Measurements from ENCODE around the gene ANXA10. TPM values are rescaled to one million over a fixed set of nuclear protein-coding genes. Genes with fewer than 3 reads are reported as not detected.

ANXA10 gene
- total and polyA plus RNA-seq, 2 of the 8 experiments (the other 6 are each of a cell fraction or from before 2014, with no cell fraction given): not detected

DNA sequence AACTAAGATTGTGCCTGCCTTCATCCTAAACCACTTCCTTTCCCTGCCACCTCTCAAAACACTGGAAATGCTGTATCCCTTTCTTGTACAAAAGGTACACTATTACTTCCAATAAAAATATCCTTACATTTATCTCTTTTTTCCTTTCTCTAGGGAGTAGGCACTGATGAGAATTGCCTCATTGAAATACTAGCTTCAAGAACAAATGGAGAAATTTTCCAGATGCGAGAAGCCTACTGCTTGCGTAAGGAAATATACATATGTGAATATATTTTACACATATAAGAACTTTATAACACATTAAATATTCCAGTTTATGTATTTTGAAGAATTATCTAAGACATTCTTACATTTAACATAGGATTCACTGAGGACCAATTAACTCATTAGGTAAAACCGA, 71.7 kb downstream of the ANXA10 start:
- H3K9me3 ChIP-seq (ENCODE audit: insufficient read depth in 2 of 2, low read depth in 1 of 2, low read length in 1 of 2): 0 out of 4 replicates have a peak, but pooled peaks cover 0 to 5% of the 10 kb centered on the region in 2 experiments
- H3K27me3 ChIP-seq (replicated peaks in 1 of 4; ENCODE audit: control insufficient read depth in 3 of 4, extremely low read depth in 1 of 4, insufficient read depth in 3 of 4, low read length in 3 of 4): no peaks in the 10 kb centered on the region
- H2BK15ac ChIP-seq (ENCODE audit: low read length): no peak overlapping the region
- ChIA-PET CTCF (ENCODE audit: partially characterized antibody) (interaction anchor here (1.4 kb wide), 1 partner anchor 10 kb away, joined by 6 read pairs; no protein-coding TSS in a partner anchor), POLR2A (ENCODE audit: partially characterized antibody) (no interaction called here)
- no peak overlapping the region for H3K9ac ChIP-seq (replicated peaks in 1 of 4; ENCODE audit: extremely low read depth in 1 of 4, low read depth in 3 of 4, low read length in 3 of 4)
- no peaks in the 10 kb centered on the region for H3K79me1 ChIP-seq (ENCODE audit: low read depth, low read length)
- H4K91ac ChIP-seq (replicated peaks; ENCODE audit: insufficient read length, low read length): no peak overlapping the region
- no peak overlapping the region for H4K8ac ChIP-seq (ENCODE audit: extremely low read depth, insufficient read depth, low read length)
- DNase-seq (ENCODE audit: low read depth in 1 of 2, low spot score in 2 of 2) (no peak), FAIRE-seq (no peak)
- 82% methylated on average over 3 of the region's 3 CpGs; no CpG with 5 or more reads in 1 of the 2 experiments for WGBS, 2 experiments (ENCODE audit: extremely low coverage in 1 of 2, insufficient coverage in 1 of 2, insufficient read length in 1 of 2, insufficient replicate concordance in 2 of 2, low coverage in 1 of 2, low lambda C conversion rate in 2 of 2, missing lambda C conversion rate in 1 of 2)
- H3K79me2 ChIP-seq (ENCODE audit: control insufficient read depth in 1 of 2, insufficient read depth in 2 of 2, low read length in 2 of 2): no peaks in the 10 kb centered on the region
- no peak overlapping the region for H3K18ac ChIP-seq (ENCODE audit: extremely low read depth, low read length)
- no peak overlapping the region for H2BK20ac ChIP-seq (ENCODE audit: low read length)
- H2BK5ac ChIP-seq (ENCODE audit: low read depth, low read length): no peak overlapping the region
- no peak overlapping the region for H2AFZ ChIP-seq (ENCODE audit: low read length)
- no peaks in the 10 kb centered on the region for H3K23me2 ChIP-seq (ENCODE audit: low read depth, low read length)
- H3K4ac ChIP-seq (replicated peaks; ENCODE audit: insufficient read length, low read depth, low read length): no peak overlapping the region
- no peak overlapping the region for H2AK5ac ChIP-seq (ENCODE audit: low read depth, low read length)
- H3K4me2 ChIP-seq (ENCODE audit: insufficient read depth in 1 of 2, low read depth in 2 of 2, low read length in 2 of 2): no peak overlapping the region
- no peak overlapping the region for H4K5ac ChIP-seq (ENCODE audit: insufficient read length, low read depth, low read length)
- H3K4me3 ChIP-seq (ENCODE audit: extremely low read depth in 1 of 4, insufficient read depth in 2 of 4, low read depth in 3 of 4, low read length in 4 of 4): no peak overlapping the region
- H2BK12ac ChIP-seq (ENCODE audit: low read depth, low read length): no peak overlapping the region
- H4K20me1 ChIP-seq (replicated peaks in 1 of 2; ENCODE audit: control insufficient read depth in 1 of 2, insufficient read depth in 2 of 2, low read length in 2 of 2): no peaks in the 10 kb centered on the region
- no peak overlapping the region for H3K14ac ChIP-seq (ENCODE audit: insufficient read length)
- no peaks in the 10 kb centered on the region for H3K36me3 ChIP-seq (ENCODE audit: control insufficient read depth in 2 of 4, insufficient read depth in 4 of 4, low read length in 3 of 4)
- no peaks in the 10 kb centered on the region; a peak in 1 of 7 replicates for H3K4me1 ChIP-seq (replicated peaks in 1 of 4; ENCODE audit: control insufficient read depth in 3 of 4, insufficient read depth in 4 of 4, low read length in 3 of 4)
- H3K56ac ChIP-seq (replicated peaks; ENCODE audit: insufficient read length, low read depth, low read length): no peak overlapping the region
- no peak overlapping the region for H3K23ac ChIP-seq (ENCODE audit: insufficient read length)
- H3K27ac ChIP-seq (ENCODE audit: low read depth, low read length): no peak overlapping the region
- no peak overlapping the region for H2BK120ac ChIP-seq (replicated peaks; ENCODE audit: low read depth, low read length)
- TF ChIP-seq CBX8 (IDR thresholded peaks at IDR 0.05; ENCODE audit: borderline replicate concordance, low read depth, low read length): no peak
- TF ChIP-seq MAFK (IDR thresholded peaks at IDR 0.05; ENCODE audit: low read depth, low read length): no peak
- TF ChIP-seq TCF12 (IDR thresholded peaks at IDR 0.05; ENCODE audit: low read depth, low read length): no peak
- no peak for TF ChIP-seq FOSL1 (IDR thresholded peaks at IDR 0.05; ENCODE audit: insufficient read depth, low read depth, low read length)
- TF ChIP-seq, protein P1, sequence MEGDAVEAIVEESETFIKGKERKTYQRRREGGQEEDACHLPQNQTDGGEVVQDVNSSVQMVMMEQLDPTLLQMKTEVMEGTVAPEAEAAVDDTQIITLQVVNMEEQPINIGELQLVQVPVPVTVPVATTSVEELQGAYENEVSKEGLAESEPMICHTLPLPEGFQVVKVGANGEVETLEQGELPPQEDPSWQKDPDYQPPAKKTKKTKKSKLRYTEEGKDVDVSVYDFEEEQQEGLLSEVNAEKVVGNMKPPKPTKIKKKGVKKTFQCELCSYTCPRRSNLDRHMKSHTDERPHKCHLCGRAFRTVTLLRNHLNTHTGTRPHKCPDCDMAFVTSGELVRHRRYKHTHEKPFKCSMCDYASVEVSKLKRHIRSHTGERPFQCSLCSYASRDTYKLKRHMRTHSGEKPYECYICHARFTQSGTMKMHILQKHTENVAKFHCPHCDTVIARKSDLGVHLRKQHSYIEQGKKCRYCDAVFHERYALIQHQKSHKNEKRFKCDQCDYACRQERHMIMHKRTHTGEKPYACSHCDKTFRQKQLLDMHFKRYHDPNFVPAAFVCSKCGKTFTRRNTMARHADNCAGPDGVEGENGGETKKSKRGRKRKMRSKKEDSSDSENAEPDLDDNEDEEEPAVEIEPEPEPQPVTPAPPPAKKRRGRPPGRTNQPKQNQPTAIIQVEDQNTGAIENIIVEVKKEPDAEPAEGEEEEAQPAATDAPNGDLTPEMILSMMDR (IDR thresholded peaks at IDR 0.05; ENCODE audit: control extremely low read depth in 1 of 3, insufficient read depth in 1 of 3, low read depth in 1 of 3, low read length in 3 of 3): no peak
- TF ChIP-seq SP4 (IDR thresholded peaks at IDR 0.05; ENCODE audit: low read length): no peak
- no peak for TF ChIP-seq BRCA1 (IDR thresholded peaks at IDR 0.05; ENCODE audit: low read depth, low read length)

Measured in H1 (cell line).